AG04449 (cell line): ENCODE measurements around the gene CCND1.
"Not testable (repeated sequence)": the region's sequence is repeated elsewhere in the genome, so short reads cannot be mapped to it uniquely, and the experiment has no call there.

Experiments
- CTCF ChIA-PET: fragments of 350-600 bp; formaldehyde crosslinking; extraction: SDS; loops from one replicate; lab custom pipeline; 2021; ENCODE audit warnings: antibody characterized with exemption; lab: Yijun Ruan, JAX
- POLR2A ChIA-PET: fragments of 400-600, 350-600 bp; formaldehyde crosslinking; extraction: SDS; loops from one replicate; lab custom pipeline; 2020; ENCODE audit warnings: antibody characterized with exemption, inconsistent platforms; lab: Yijun Ruan, JAX
- DNase-seq: peaks from one replicate; pipeline ENCODE4 v3.0.0-alpha.2; 2010; ENCODE audit warnings: low read depth, low spot score
- H3K4me3 ChIP-seq: 2 replicates; pipeline ENCODE4 v1.5.1; 2011; ENCODE audit warnings: low read depth, mild to moderate bottlenecking, control low read depth, low read length
- CTCF ChIP-seq: IDR thresholded peaks from one replicate; pipeline ENCODE4 v1.5.1; 2011; ENCODE audit warnings: mild to moderate bottlenecking, moderate library complexity, low read length, control low read depth, inconsistent platforms; ENCODE audit not compliant: insufficient read depth; ENCODE audit errors: missing control alignments

The CCND1 gene

GRCh38 chr11:69614085-69614484 is 26.9 kb upstream of the CCND1 start:
- POLR2A ChIA-PET, result no interaction called here
- TF ChIP-seq CTCF, result no peak
- DNase-seq, result no peak
- no peak overlapping the region for H3K4me3 ChIP-seq
- CTCF ChIA-PET, result no interaction called here

GRCh38 chr11:69615545-69616278 is 25.2 kb upstream of the CCND1 start:
- ChIA-PET CTCF (no interaction called here), POLR2A (no interaction called here)
- no peak for DNase-seq
- TF ChIP-seq CTCF, result no peak
- no peak overlapping the region for H3K4me3 ChIP-seq

- DNase-seq, result no peak
- TF ChIP-seq CTCF, result no peak
- ChIA-PET POLR2A (no interaction called here), CTCF (interaction anchor here (1.6 kb wide), 1 partner anchor 29 kb away, joined by 4 read pairs; no protein-coding TSS in a partner anchor)
- no peak overlapping the region for H3K4me3 ChIP-seq
Observed at GRCh38 chr11:69617220-69617619, 23.7 kb upstream of the CCND1 start.

GRCh38 chr11:69617682-69618081 is 23.3 kb upstream of the CCND1 start:
- H3K4me3 ChIP-seq, result no peak overlapping the region
- ChIA-PET CTCF (interaction anchor here (1.4 to 1.6 kb wide), 2 partner anchors 11 to 29 kb away, joined by 4 read pairs; no protein-coding TSS in a partner anchor), POLR2A (no interaction called here)
- DNase-seq, result no peak
- TF ChIP-seq CTCF, result no peak

GRCh38 chr11:69618237-69618636 is 22.7 kb upstream of the CCND1 start:
- ChIA-PET CTCF (interaction anchor here (1.4 to 1.6 kb wide), 2 partner anchors 10 to 30 kb away, joined by 4 read pairs; no protein-coding TSS in a partner anchor), POLR2A (no interaction called here)
- no peak for DNase-seq
- no peak overlapping the region for H3K4me3 ChIP-seq
- no peak for TF ChIP-seq CTCF

GRCh38 chr11:69620683-69621290 is 20.2 kb upstream of the CCND1 start:
- ChIA-PET POLR2A (interaction anchor here (0.9 kb wide), 1 partner anchor 324 kb away, joined by 4 read pairs; no protein-coding TSS in a partner anchor), CTCF (interaction anchor here (0.7 to 0.9 kb wide), 2 partner anchors 11 to 15 kb away, joined by 3 read pairs; no protein-coding TSS in a partner anchor)
- DNase-seq, result no peak
- no peak overlapping the region for H3K4me3 ChIP-seq
- no peak for TF ChIP-seq CTCF

GRCh38 chr11:69622097-69622681 is 18.8 kb upstream of the CCND1 start:
- POLR2A ChIA-PET, H3K4me3 ChIP-seq, DNase-seq: not testable (repeated sequence)
- CTCF ChIA-PET, result interaction anchor here (0.7 kb wide), 1 partner anchor 491 kb away, joined by 4 read pairs; no protein-coding TSS in a partner anchor
